Neuronal stem cell (in vitro differentiated cells): ENCODE measurements around the gene SYPL2.

Source experiments
- DNase-seq: peaks from one replicate; pipeline ENCODE4 v3.0.0-alpha.2; 2013; ENCODE audit warnings: low spot score
- H2AFZ ChIP-seq: one replicate; pipeline ENCODE4 v1.6.1; 2013; ENCODE audit warnings: mild to moderate bottlenecking, low read length, inconsistent platforms
- H2AK5ac ChIP-seq: 2 replicates; pipeline ENCODE4 v1.6.1; 2013; ENCODE audit warnings: low read depth, mild to moderate bottlenecking, inconsistent platforms, low read length, moderate library complexity, mixed read lengths
- H2BK120ac ChIP-seq: 2 replicates; pipeline ENCODE4 v1.6.1; 2013; ENCODE audit warnings: low read depth, mild to moderate bottlenecking, inconsistent platforms, low read length, moderate library complexity, mixed read lengths
- H2BK12ac ChIP-seq: one replicate; pipeline ENCODE4 v1.6.1; 2013; ENCODE audit warnings: low read length, inconsistent platforms
- H2BK15ac ChIP-seq: 2 replicates; pipeline ENCODE4 v1.6.1; 2013; ENCODE audit warnings: mild to moderate bottlenecking, low read length, inconsistent platforms, mixed read lengths
- H2BK5ac ChIP-seq: one replicate; pipeline ENCODE4 v1.6.1; 2013; ENCODE audit warnings: inconsistent platforms, mild to moderate bottlenecking, low read length, moderate library complexity
- H3K14ac ChIP-seq: one replicate; pipeline ENCODE4 v1.6.1; 2013; ENCODE audit warnings: low read length, inconsistent platforms
- H3K18ac ChIP-seq: 2 replicates; pipeline ENCODE4 v1.6.1; 2013; ENCODE audit warnings: low read length, inconsistent platforms
- H3K23ac ChIP-seq: 2 replicates; pipeline ENCODE4 v1.6.1; 2013; ENCODE audit warnings: low read depth, mild to moderate bottlenecking, mixed read lengths, low read length, inconsistent platforms; ENCODE audit not compliant: poor library complexity
- H3K27ac ChIP-seq: replicated peaks from 3 replicates; pipeline ENCODE4 v1.5.1; 2013; ENCODE audit warnings: low read length, inconsistent platforms
- H3K27me3 ChIP-seq, 3 experiments: 2 replicates each; pipeline ENCODE4 v1.6.1; 2013; ENCODE audit warnings: low read length in 3 of 3, mild to moderate bottlenecking in 2 of 3, inconsistent platforms in 1 of 3, low read depth in 1 of 3, mixed read lengths in 1 of 3, moderate library complexity in 1 of 3; ENCODE audit not compliant: control insufficient read depth in 3 of 3, insufficient read depth in 3 of 3
- H3K36me3 ChIP-seq, 2 donors: replicated peaks in 1 of 2; 2 replicates each; pipeline ENCODE4 v1.6.1; 2013; ENCODE audit warnings: low read length in 2 of 2; ENCODE audit not compliant: control insufficient read depth in 2 of 2, insufficient read depth in 2 of 2
- H3K4ac ChIP-seq: 2 replicates; pipeline ENCODE4 v1.6.1; 2013; ENCODE audit warnings: inconsistent platforms, mild to moderate bottlenecking, low read length, moderate library complexity
- H3K4me1 ChIP-seq, 2 donors: 1 replicate in 1 of 2; 2 replicates in 1 of 2; pipeline ENCODE4 v1.6.1; 2013; ENCODE audit warnings: low read length in 2 of 2, low read depth in 1 of 2; ENCODE audit not compliant: control insufficient read depth in 2 of 2, insufficient read depth in 1 of 2
- H3K4me2 ChIP-seq: one replicate; pipeline ENCODE4 v1.6.1; 2013; ENCODE audit warnings: mild to moderate bottlenecking, low read length, inconsistent platforms; ENCODE audit not compliant: insufficient read depth, poor library complexity, severe bottlenecking
- H3K4me3 ChIP-seq, 2 donors: 2 replicates each; pipeline ENCODE4 v1.5.1; 2013; ENCODE audit warnings: low read length in 2 of 2, mild to moderate bottlenecking in 2 of 2, inconsistent platforms in 1 of 2, moderate library complexity in 1 of 2
- H3K79me1 ChIP-seq: one replicate; pipeline ENCODE4 v1.6.1; 2013; ENCODE audit warnings: low read depth, mild to moderate bottlenecking, inconsistent platforms, low read length, moderate library complexity
- H3K9ac ChIP-seq: one replicate; pipeline ENCODE4 v1.6.1; 2013; ENCODE audit warnings: mild to moderate bottlenecking, low read depth, low read length, inconsistent platforms; ENCODE audit not compliant: poor library complexity
- H3K9me3 ChIP-seq, 2 donors: replicated peaks in 1 of 2; 2 replicates each; pipeline versions ENCODE3 to v1.6.1; 2013; ENCODE audit warnings: low read length in 2 of 2, mild to moderate bottlenecking in 2 of 2, inconsistent platforms in 1 of 2, low read depth in 1 of 2, mixed read lengths in 1 of 2, moderate library complexity in 1 of 2; ENCODE audit not compliant: control insufficient read depth in 2 of 2, insufficient read depth in 1 of 2
- H4K8ac ChIP-seq: one replicate; pipeline ENCODE4 v1.6.1; 2013; ENCODE audit warnings: low read depth, mild to moderate bottlenecking, inconsistent platforms, low read length, moderate library complexity
- H4K91ac ChIP-seq: one replicate; pipeline ENCODE4 v1.6.1; 2013; ENCODE audit warnings: low read length, low read depth, mild to moderate bottlenecking, inconsistent platforms; ENCODE audit not compliant: poor library complexity
- WGBS, 2 donors: extraction: QIAGEN DNeasy Blood & Tissue Kit; methylation state at CpG; one replicate each; pipeline ENCODE4 v1.1.7; 2013; ENCODE audit warnings: missing lambda C conversion rate in 2 of 2, mixed read lengths in 1 of 2; ENCODE audit not compliant: insufficient read length in 2 of 2, insufficient replicate concordance in 1 of 2; ENCODE audit errors: extremely low coverage in 2 of 2; 5-methylcytosine and 5-hydroxymethylcytosine counted together

The SYPL2 gene

DNA sequence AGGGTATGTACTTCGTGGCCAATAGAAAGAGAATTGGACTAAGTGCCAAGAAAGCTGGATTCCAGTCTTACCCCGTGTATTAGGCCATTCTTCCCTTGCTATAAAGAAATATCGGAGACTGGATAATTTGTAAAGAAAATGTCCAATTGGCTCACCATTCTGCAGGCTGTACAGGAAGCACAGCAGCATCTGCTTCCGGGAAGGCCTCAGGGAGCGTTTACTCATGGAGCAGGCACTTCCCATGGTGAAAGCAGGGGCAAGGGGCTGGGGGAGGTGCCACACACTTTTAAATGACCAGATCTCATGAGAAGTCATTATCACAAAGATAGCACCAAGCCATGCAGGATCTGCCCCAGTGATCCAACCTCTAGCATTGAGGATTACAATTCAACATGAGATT, 51.0 kb downstream of the SYPL2 start:
- Histone ChIP-seq H3K79me1 (no peaks in the 10 kb centered on the region), H3K27ac (no peak overlapping the region), H2AFZ (no peak overlapping the region), H3K18ac (no peak overlapping the region), H2AK5ac (no peak overlapping the region), H3K27me3 (peaks cover 0 to 43% (median 3%) of the 10 kb centered on the region in 3 experiments), H2BK5ac (no peak overlapping the region), H4K8ac (no peak overlapping the region), H3K36me3 (no peaks in the 10 kb centered on the region), H2BK12ac (no peak overlapping the region), H3K14ac (no peak overlapping the region), H3K23ac (no peak overlapping the region), H3K4me1 (peaks cover 0 to 9% of the 10 kb centered on the region in 2 donors), H3K9ac (no peak overlapping the region), H3K9me3 (no peaks in the 10 kb centered on the region), H3K4me2 (no peak overlapping the region), H3K4ac (no peak overlapping the region), H3K4me3 (no peak overlapping the region), H4K91ac (no peak overlapping the region), H2BK15ac (no peak overlapping the region), H2BK120ac (no peak overlapping the region)
- DNase-seq = no peak
- WGBS, 2 donors = no CpG with 5 or more reads among the region's 5 CpGs

DNA sequence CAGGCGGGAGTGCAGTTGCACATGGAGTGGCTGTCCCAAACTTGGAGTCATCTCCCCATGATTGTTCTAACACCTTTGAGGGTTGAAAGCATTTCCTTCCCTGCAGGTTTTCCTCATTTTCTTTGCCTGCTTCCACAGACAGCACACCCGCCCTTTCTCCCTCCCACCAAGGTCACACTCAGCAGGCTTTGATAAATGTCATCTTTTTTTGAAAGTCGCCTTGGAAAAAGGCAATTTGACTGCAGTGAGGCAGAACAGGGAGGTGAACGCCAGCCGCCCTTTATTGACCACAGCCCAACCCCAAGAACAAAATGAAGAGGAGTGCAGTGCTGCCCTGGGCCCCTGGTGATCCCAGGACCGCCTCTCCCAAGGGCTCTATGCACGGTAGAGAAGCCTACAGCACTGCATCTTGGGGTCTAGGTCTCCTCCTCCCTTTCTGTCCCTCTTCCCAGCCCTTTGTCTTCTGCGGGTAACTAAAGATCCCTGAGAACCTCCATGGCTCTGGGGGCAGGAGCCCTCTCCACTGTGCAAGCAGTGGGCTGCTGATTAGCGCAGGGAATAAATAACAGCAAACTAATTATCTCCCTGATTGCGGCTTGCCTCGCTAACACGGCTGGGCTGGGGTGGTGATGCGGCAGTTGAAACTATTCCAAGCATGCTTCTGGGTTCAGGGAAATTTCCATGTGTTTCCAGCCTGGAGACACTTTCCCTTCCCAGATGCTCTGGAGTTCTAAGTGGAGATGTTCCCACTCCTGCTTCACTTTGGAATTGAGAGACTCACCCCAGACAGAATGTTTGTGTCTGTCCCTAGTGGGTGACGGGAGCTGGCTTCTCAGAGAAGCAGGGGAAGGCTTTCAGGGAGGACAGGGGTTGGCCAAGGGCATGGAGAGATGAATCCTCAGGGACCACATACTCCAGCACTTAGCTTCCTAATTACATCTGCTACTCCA, 54.9 kb downstream of the SYPL2 start:
- Histone ChIP-seq H2AK5ac (no peak overlapping the region), H3K27ac (no peak overlapping the region), H3K4me2 (no peak overlapping the region), H3K9me3 (no peaks in the 10 kb centered on the region), H3K4me1 (peaks cover 0 to 9% of the 10 kb centered on the region in 2 donors), H4K91ac (no peak overlapping the region), H3K4me3 (no peak overlapping the region), H3K9ac (no peak overlapping the region), H2AFZ (peak overlapping the region; percentile 15), H2BK5ac (no peak overlapping the region), H3K4ac (no peak overlapping the region), H3K36me3 (no peaks in the 10 kb centered on the region), H3K14ac (no peak overlapping the region), H3K79me1 (no peaks in the 10 kb centered on the region), H2BK15ac (no peak overlapping the region), H3K18ac (no peak overlapping the region), H2BK120ac (no peak overlapping the region), H4K8ac (no peak overlapping the region), H3K27me3 (peaks cover 0 to 54% (median 0%) of the 10 kb centered on the region in 3 experiments), H2BK12ac (no peak overlapping the region), H3K23ac (no peak overlapping the region)
- DNase-seq = no peak
- WGBS, 2 donors = no CpG with 5 or more reads among the region's 14 CpGs

DNA sequence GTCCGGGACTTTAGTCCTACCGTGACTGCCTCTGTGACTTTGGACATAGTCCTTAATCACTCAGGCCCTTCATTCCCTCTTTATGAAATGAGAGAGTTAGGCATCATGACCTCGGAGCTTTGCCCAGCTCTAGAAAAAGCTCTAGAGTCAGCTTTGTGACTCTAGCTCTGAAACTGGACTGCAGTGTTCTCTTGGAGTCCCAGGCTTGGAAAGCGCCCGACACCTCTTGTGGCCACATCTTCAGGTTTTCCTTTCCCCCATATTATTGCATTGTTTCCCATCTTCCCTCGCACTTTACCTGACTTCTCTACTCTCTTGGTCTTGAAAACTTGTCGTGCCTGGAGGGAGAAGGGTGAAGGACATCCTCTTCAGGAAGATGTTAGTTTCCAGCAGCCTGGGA, 55.7 kb downstream of the SYPL2 start:
- Histone ChIP-seq H4K8ac (no peak overlapping the region), H2BK12ac (no peak overlapping the region), H2AFZ (no peak overlapping the region), H3K4me1 (peaks cover 0 to 9% of the 10 kb centered on the region in 2 donors), H2BK120ac (no peak overlapping the region), H3K4ac (no peak overlapping the region), H3K23ac (no peak overlapping the region), H3K9me3 (no peaks in the 10 kb centered on the region), H3K9ac (no peak overlapping the region), H3K14ac (no peak overlapping the region), H3K36me3 (no peaks in the 10 kb centered on the region), H3K4me3 (no peak overlapping the region), H2AK5ac (no peak overlapping the region), H2BK15ac (no peak overlapping the region), H2BK5ac (no peak overlapping the region), H3K79me1 (no peaks in the 10 kb centered on the region), H3K4me2 (no peak overlapping the region), H3K27me3 (peaks cover 0 to 52% (median 0%) of the 10 kb centered on the region in 3 experiments), H3K18ac (no peak overlapping the region), H3K27ac (no peak overlapping the region), H4K91ac (no peak overlapping the region)
- DNase-seq = no peak
- WGBS, 2 donors = no CpG with 5 or more reads among the region's 7 CpGs

DNA sequence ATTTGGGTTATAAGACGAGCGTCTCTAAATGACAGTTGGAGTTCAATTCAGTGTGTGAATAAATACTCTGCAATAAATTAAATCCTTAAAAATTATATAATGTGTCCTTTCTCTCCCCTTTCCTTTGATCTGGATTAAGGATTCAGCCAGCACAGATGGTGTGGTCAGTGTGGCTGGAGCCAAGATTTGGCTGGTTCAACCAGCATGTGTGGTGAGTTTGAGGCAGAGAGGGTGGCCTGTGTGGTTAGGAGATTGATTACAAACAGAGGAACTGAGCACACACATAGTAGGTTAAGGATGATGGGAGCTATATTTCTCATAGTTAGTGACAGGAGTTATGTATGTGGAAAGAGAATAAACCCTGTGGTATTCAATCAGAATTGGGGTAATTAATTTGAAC, 57.4 kb downstream of the SYPL2 start:
- H3K18ac ChIP-seq = no peak overlapping the region
- H3K27ac ChIP-seq = no peak overlapping the region
- no peak overlapping the region for H2BK15ac ChIP-seq
- H2BK12ac ChIP-seq = no peak overlapping the region
- H2BK5ac ChIP-seq = no peak overlapping the region
- WGBS, 2 donors = no CpG with 5 or more reads among the region's 2 CpGs
- no peak overlapping the region for H2AK5ac ChIP-seq
- no peak overlapping the region for H2BK120ac ChIP-seq
- H4K91ac ChIP-seq = no peak overlapping the region
- no peaks in the 10 kb centered on the region for H3K79me1 ChIP-seq
- H3K23ac ChIP-seq = no peak overlapping the region
- no peak overlapping the region for H3K9ac ChIP-seq
- H3K4me2 ChIP-seq = no peak overlapping the region
- H3K4me1 ChIP-seq = peaks cover 0 to 9% of the 10 kb centered on the region in 2 donors
- H2AFZ ChIP-seq = no peak overlapping the region
- no peaks in the 10 kb centered on the region for H3K36me3 ChIP-seq
- no peak overlapping the region for H3K4me3 ChIP-seq
- no peak overlapping the region for H4K8ac ChIP-seq
- H3K9me3 ChIP-seq = no peaks in the 10 kb centered on the region
- H3K27me3 ChIP-seq = peaks cover 0 to 61% (median 0%) of the 10 kb centered on the region in 3 experiments
- DNase-seq = no peak
- no peak overlapping the region for H3K4ac ChIP-seq
- no peak overlapping the region for H3K14ac ChIP-seq
